HEK293 (cell line): ENCODE measurements around the gene MAML3.

Source experiments
- CTCF ChIA-PET: fragments of 350-600 bp; formaldehyde crosslinking; extraction: SDS; loops from one replicate; lab custom pipeline; 2021; ENCODE audit warnings: antibody characterized with exemption; lab: Yijun Ruan, JAX
- POLR2A ChIA-PET: fragments of 300-600 bp; formaldehyde crosslinking; extraction: SDS; loops from one replicate; lab custom pipeline; 2020; ENCODE audit warnings: antibody characterized with exemption, inconsistent platforms; lab: Yijun Ruan, JAX
- H3K27ac ChIP-seq: fragments of 200-500 bp; sonication (Bioruptor generic); 2 replicates; pipeline ENCODE4 v1.5.1; 2014; ENCODE audit warnings: low read depth, low read length, control low read depth, inconsistent platforms; ENCODE audit errors: extremely low read depth
- H3K36me3 ChIP-seq, 2 experiments: fragments of 200-500 bp in 1 of 2; sonication (Bioruptor generic) in 1 of 2; 1 replicate in 1 of 2; 2 replicates in 1 of 2; pipeline ENCODE4 v1.5.1; 2014 to 2017; ENCODE audit warnings: inconsistent platforms in 2 of 2, low read length in 2 of 2; ENCODE audit not compliant: control insufficient read depth in 2 of 2, insufficient read depth in 1 of 2
- H3K4me1 ChIP-seq: fragments of 200-500 bp; sonication (Bioruptor generic); 2 replicates; pipeline ENCODE4 v1.5.1; 2014; ENCODE audit warnings: mild to moderate bottlenecking, low read length, inconsistent platforms; ENCODE audit not compliant: control insufficient read depth, insufficient read depth
- H3K4me3 ChIP-seq: 2 replicates; pipeline ENCODE4 v1.5.1; 2011; ENCODE audit warnings: low read depth, mild to moderate bottlenecking, control low read depth, low read length, moderate library complexity
- H3K9me3 ChIP-seq: fragments of 200-500 bp; sonication (Bioruptor generic); 2 replicates; pipeline ENCODE4 v1.5.1; 2014; ENCODE audit warnings: low read depth, low read length, inconsistent platforms; ENCODE audit not compliant: control insufficient read depth, insufficient read depth
- BCL6B ChIP-seq: fragments of 450-650 bp; formaldehyde crosslinking; IDR thresholded peaks from 2 replicates; pipeline ENCODE4 v1.5.1; 2017; ENCODE audit warnings: missing biosample characterization, missing genetic modification characterization
- GLI4 ChIP-seq: fragments of 450-650 bp; formaldehyde crosslinking; IDR thresholded peaks from 2 replicates; pipeline ENCODE4 v1.5.1; 2016; ENCODE audit warnings: missing biosample characterization, missing genetic modification characterization
- MZF1 ChIP-seq: fragments of 450-650 bp; formaldehyde crosslinking; IDR thresholded peaks from 2 replicates; pipeline ENCODE4 v1.5.1; 2017; ENCODE audit warnings: missing biosample characterization, missing genetic modification characterization, borderline replicate concordance
- TRIM28 ChIP-seq: IDR thresholded peaks from 2 replicates; pipeline ENCODE4 v1.6.1; 2011; ENCODE audit warnings: low read length, control low read depth, borderline replicate concordance
- ZBTB10 ChIP-seq: fragments of 450-650 bp; formaldehyde crosslinking; IDR thresholded peaks from 2 replicates; pipeline ENCODE4 v1.5.1; 2016; ENCODE audit warnings: missing biosample characterization, missing genetic modification characterization
- ZBTB21 ChIP-seq: fragments of 450-650 bp; formaldehyde crosslinking; IDR thresholded peaks from 2 replicates; pipeline ENCODE4 v1.5.1; 2017; ENCODE audit warnings: missing biosample characterization, missing genetic modification characterization
- ZNF155 ChIP-seq: fragments of 450-650 bp; formaldehyde crosslinking; IDR thresholded peaks from 2 replicates; pipeline ENCODE4 v1.5.1; 2016; ENCODE audit warnings: missing biosample characterization, missing genetic modification characterization
- ZNF157 ChIP-seq: fragments of 450-650 bp; formaldehyde crosslinking; IDR thresholded peaks from 2 replicates; pipeline ENCODE4 v1.5.1; 2016; ENCODE audit warnings: missing biosample characterization, missing genetic modification characterization
- ZNF202 ChIP-seq: fragments of 450-650 bp; formaldehyde crosslinking; IDR thresholded peaks from 2 replicates; pipeline ENCODE4 v1.5.1; 2016; ENCODE audit warnings: missing biosample characterization, missing genetic modification characterization, borderline replicate concordance
- ZNF211 ChIP-seq: fragments of 450-650 bp; formaldehyde crosslinking; IDR thresholded peaks from 2 replicates; pipeline ENCODE4 v1.5.1; 2016; ENCODE audit warnings: low read depth, missing biosample characterization, missing genetic modification characterization
- ZNF23 ChIP-seq: fragments of 450-650 bp; formaldehyde crosslinking; IDR thresholded peaks from 2 replicates; pipeline ENCODE4 v1.5.1; 2016; ENCODE audit warnings: missing biosample characterization, missing genetic modification characterization, borderline replicate concordance
- ZNF239 ChIP-seq: fragments of 450-650 bp; formaldehyde crosslinking; IDR thresholded peaks from 2 replicates; pipeline ENCODE4 v1.5.1; 2016; ENCODE audit warnings: missing biosample characterization, missing genetic modification characterization
- ZNF423 ChIP-seq: fragments of 450-650 bp; formaldehyde crosslinking; IDR thresholded peaks from 2 replicates; pipeline ENCODE4 v1.5.1; 2016; ENCODE audit warnings: missing biosample characterization, missing genetic modification characterization
- ZNF488 ChIP-seq: fragments of 450-650 bp; formaldehyde crosslinking; IDR thresholded peaks from 2 replicates; pipeline ENCODE4 v1.5.1; 2016; ENCODE audit warnings: missing biosample characterization, missing genetic modification characterization
- ZNF514 ChIP-seq: fragments of 450-650 bp; formaldehyde crosslinking; IDR thresholded peaks from 2 replicates; pipeline ENCODE4 v1.5.1; 2016; ENCODE audit warnings: missing biosample characterization, missing genetic modification characterization
- ZNF560 ChIP-seq: fragments of 450-650 bp; formaldehyde crosslinking; IDR thresholded peaks from 2 replicates; pipeline ENCODE4 v1.5.1; 2017; ENCODE audit warnings: missing biosample characterization, missing genetic modification characterization, borderline replicate concordance
- ZNF621 ChIP-seq: fragments of 450-650 bp; formaldehyde crosslinking; IDR thresholded peaks from 2 replicates; pipeline ENCODE4 v1.5.1; 2017; ENCODE audit warnings: missing biosample characterization, missing genetic modification characterization
- ZNF639 ChIP-seq: fragments of 450-650 bp; formaldehyde crosslinking; IDR thresholded peaks from 2 replicates; pipeline ENCODE4 v1.5.1; 2016; ENCODE audit warnings: missing biosample characterization, missing genetic modification characterization
- ZNF791 ChIP-seq: fragments of 450-650 bp; formaldehyde crosslinking; IDR thresholded peaks from 2 replicates; pipeline ENCODE4 v1.5.1; 2016; ENCODE audit warnings: missing biosample characterization, missing genetic modification characterization
- ZNF837 ChIP-seq: fragments of 450-650 bp; formaldehyde crosslinking; IDR thresholded peaks from 2 replicates; pipeline ENCODE4 v1.5.1; 2016; ENCODE audit warnings: missing biosample characterization, missing genetic modification characterization
- ZSCAN16 ChIP-seq: fragments of 450-650 bp; formaldehyde crosslinking; IDR thresholded peaks from 2 replicates; pipeline ENCODE4 v1.5.1; 2016; ENCODE audit warnings: missing biosample characterization, missing genetic modification characterization
- ZSCAN30 ChIP-seq: fragments of 450-650 bp; IDR thresholded peaks from 2 replicates; pipeline ENCODE4 v1.5.1; 2018; ENCODE audit warnings: missing biosample characterization, mild to moderate bottlenecking, missing genetic modification characterization, moderate library complexity
- TF ChIP-seq, protein P1 (sequence below): fragments of 450-650 bp; formaldehyde crosslinking; IDR thresholded peaks from 2 replicates; pipeline ENCODE4 v1.5.1; 2016; ENCODE audit warnings: missing biosample characterization, missing genetic modification characterization, borderline replicate concordance
- TF ChIP-seq, protein P2 (sequence below): fragments of 450-650 bp; formaldehyde crosslinking; IDR thresholded peaks from 2 replicates; pipeline ENCODE4 v1.5.1; 2016; ENCODE audit warnings: missing biosample characterization, missing genetic modification characterization

The MAML3 gene

GRCh38 chr4:139795527-139796314 lies 358.3 kb downstream of the MAML3 start (continued):
- TF ChIP-seq ZNF639 (tag by site-specific recombination) (no peak), ZNF157 (tag by site-specific recombination) (no peak), ZNF621 (tag by site-specific recombination) (no peak), ZNF791 (tag by site-specific recombination) (no peak), ZNF837 (tag by site-specific recombination) (no peak), ZSCAN16 (tag by site-specific recombination) (no peak), ZNF23 (no peak)

- CTCF ChIA-PET: interaction anchor here (0.6 kb wide), 1 partner anchor 381 kb away, joined by 3 read pairs; no protein-coding TSS in a partner anchor
- no peaks in the 10 kb centered on the region for H3K9me3 ChIP-seq
- POLR2A ChIA-PET: no interaction called here
- no peak overlapping the region for H3K27ac ChIP-seq
- H3K36me3 ChIP-seq: no peaks in the 10 kb centered on the region
- no peaks in the 10 kb centered on the region for H3K4me1 ChIP-seq
- no peak overlapping the region for H3K4me3 ChIP-seq
- TF ChIP-seq ZNF211 (tag by site-specific recombination): no peak
- no peak for TF ChIP-seq TRIM28
- no peak for TF ChIP-seq ZNF514 (tag by site-specific recombination)
- no peak for TF ChIP-seq MZF1 (tag by site-specific recombination)
- no peak for TF ChIP-seq ZNF202 (tag by site-specific recombination)
- TF ChIP-seq ZNF239 (tag by site-specific recombination): no peak
- TF ChIP-seq ZBTB10 (tag by site-specific recombination): no peak
- TF ChIP-seq, protein P1, sequence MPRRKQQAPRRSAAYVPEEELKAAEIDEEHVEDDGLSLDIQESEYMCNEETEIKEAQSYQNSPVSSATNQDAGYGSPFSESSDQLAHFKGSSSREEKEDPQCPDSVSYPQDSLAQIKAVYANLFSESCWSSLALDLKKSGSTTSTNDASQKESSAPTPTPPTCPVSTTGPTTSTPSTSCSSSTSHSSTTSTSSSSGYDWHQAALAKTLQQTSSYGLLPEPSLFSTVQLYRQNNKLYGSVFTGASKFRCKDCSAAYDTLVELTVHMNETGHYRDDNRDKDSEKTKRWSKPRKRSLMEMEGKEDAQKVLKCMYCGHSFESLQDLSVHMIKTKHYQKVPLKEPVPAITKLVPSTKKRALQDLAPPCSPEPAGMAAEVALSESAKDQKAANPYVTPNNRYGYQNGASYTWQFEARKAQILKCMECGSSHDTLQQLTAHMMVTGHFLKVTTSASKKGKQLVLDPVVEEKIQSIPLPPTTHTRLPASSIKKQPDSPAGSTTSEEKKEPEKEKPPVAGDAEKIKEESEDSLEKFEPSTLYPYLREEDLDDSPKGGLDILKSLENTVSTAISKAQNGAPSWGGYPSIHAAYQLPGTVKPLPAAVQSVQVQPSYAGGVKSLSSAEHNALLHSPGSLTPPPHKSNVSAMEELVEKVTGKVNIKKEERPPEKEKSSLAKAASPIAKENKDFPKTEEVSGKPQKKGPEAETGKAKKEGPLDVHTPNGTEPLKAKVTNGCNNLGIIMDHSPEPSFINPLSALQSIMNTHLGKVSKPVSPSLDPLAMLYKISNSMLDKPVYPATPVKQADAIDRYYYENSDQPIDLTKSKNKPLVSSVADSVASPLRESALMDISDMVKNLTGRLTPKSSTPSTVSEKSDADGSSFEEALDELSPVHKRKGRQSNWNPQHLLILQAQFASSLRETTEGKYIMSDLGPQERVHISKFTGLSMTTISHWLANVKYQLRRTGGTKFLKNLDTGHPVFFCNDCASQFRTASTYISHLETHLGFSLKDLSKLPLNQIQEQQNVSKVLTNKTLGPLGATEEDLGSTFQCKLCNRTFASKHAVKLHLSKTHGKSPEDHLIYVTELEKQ (tag by site-specific recombination): no peak
- TF ChIP-seq ZSCAN30 (tag by site-specific recombination): no peak
- no peak for TF ChIP-seq ZNF423 (tag by site-specific recombination)
- no peak for TF ChIP-seq BCL6B (tag by site-specific recombination)
- no peak for TF ChIP-seq ZNF488 (tag by site-specific recombination)
- TF ChIP-seq, protein P2, sequence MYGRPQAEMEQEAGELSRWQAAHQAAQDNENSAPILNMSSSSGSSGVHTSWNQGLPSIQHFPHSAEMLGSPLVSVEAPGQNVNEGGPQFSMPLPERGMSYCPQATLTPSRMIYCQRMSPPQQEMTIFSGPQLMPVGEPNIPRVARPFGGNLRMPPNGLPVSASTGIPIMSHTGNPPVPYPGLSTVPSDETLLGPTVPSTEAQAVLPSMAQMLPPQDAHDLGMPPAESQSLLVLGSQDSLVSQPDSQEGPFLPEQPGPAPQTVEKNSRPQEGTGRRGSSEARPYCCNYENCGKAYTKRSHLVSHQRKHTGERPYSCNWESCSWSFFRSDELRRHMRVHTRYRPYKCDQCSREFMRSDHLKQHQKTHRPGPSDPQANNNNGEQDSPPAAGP: no peak
- no peak for TF ChIP-seq ZBTB21 (tag by site-specific recombination)
- no peak for TF ChIP-seq GLI4 (tag by site-specific recombination)
- TF ChIP-seq ZNF155 (tag by site-specific recombination): no peak
- no peak for TF ChIP-seq ZNF560
These were observed 359.6 kb downstream of the MAML3 start for GRCh38 chr4:139794158-139794954.
